Gastroesophageal sphincter (tissue), 3 donors: ENCODE results near the gene CAPN5.

Source experiments
- CTCF ChIP-seq, 4 experiments: fragments of 200-600 bp in 2 of 4; fragments of 450-650 bp in 2 of 4; sonication (generic) in 1 of 4; IDR thresholded peaks; one replicate each; pipeline ENCODE4 v1.5.1; 2017 to 2019; ENCODE audit warnings: antibody characterized with exemption in 4 of 4, mild to moderate bottlenecking in 2 of 4, moderate library complexity in 2 of 4
- POLR2AphosphoS5 ChIP-seq: sonication (generic); formaldehyde crosslinking; IDR thresholded peaks from one replicate; pipeline ENCODE4 v1.6.1; 2017; ENCODE audit warnings: antibody characterized with exemption

GRCh38 chr11:77065878-77066228 lies 918 bp upstream of the CAPN5 start:
- no peak for TF ChIP-seq CTCF (IDR thresholded peaks at IDR 0.05)
- TF ChIP-seq POLR2AphosphoS5, result peak; percentile 52
